ENCODE data around the gene RFX1. TPM values are rescaled to one million over a fixed set of nuclear protein-coding genes. Genes with fewer than 3 reads are reported as not detected.
A peak's percentile ranks its signal among the peaks of the same experiment; 100 is the strongest.

Gene RFX1
- total and polyA plus RNA-seq, 2 donors (not counting 1 experiment from before 2014, with no cell fraction given) = 9.2 to 33.3 TPM

DNA sequence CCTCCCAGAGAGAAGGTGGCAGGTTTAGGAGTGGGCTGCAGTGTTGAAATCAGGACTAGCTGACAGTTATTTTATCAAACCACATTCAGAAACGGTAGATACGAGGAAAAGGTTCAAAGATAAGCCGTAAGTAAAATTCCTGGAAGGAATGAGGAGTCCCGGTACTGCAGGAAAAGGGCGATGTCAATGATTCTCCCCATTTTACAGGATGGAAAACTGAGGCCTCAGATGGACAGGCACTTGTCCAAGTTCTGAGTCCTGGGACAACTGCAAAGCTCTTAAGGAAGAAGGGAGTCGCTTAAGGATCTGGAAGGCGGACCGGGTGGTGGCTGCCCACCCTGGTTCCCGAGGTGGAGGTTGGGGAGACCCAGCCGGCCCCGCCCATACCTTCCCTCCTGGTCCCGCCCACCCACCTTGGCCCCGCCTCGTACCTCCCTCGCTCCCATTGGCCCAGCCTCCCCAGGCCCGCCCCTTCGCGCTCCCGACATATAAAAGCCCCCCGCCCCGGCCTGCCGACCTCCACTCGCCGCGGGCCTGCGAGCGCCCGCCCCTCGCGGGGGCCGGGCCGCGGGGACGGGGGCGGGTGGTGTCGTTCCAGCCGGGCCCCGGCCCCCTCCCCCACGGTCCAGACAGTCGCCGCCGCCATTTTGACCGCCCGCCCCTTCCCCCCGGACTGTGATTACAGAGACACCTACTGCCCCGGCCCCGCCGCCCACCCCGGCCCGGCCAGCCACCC is 603 bp downstream of the RFX1 start:
- intact Hi-C loops (cut with micrococcal nuclease) = loop anchor here (1.0 to 5.0 kb wide), 11 partner anchors 10 to 903 kb away; partner anchors contain the start of genes ADGRE5, DCAF15, LYL1 and ZSWIM4
- Histone ChIP-seq H3K4me1 (ENCODE audit: control insufficient read depth in 2 of 2, insufficient read depth in 2 of 2, low read length in 2 of 2) (peaks cover 50 to 56% of the 10 kb centered on the region in 2 donors), H3K4me3 (ENCODE audit: control extremely low read depth in 1 of 5, extremely low read depth in 1 of 5, insufficient read depth in 1 of 5, low read depth in 2 of 5, low read length in 4 of 5) (peak overlapping the region in 4 of 5 experiments; percentile 74 to 96 (median 84)), H3K4me2 (replicated peaks; ENCODE audit: low read depth, low read length, poor library complexity, severe bottlenecking) (peak overlapping the region; percentile 87), H3K36me3 (replicated peaks in 1 of 2; ENCODE audit: control extremely low read depth in 1 of 2, control insufficient read depth in 1 of 2, extremely low read depth in 1 of 2, insufficient read depth in 2 of 2, low read length in 1 of 2) (no peaks in the 10 kb centered on the region), H2AFZ (ENCODE audit: insufficient read depth, low read depth, low read length, poor library complexity, severe bottlenecking) (no peak overlapping the region), H3K9me3 (ENCODE audit: control extremely low read depth in 1 of 3, control insufficient read depth in 2 of 3, insufficient read depth in 1 of 3, low read length in 2 of 3) (no peaks in the 10 kb centered on the region), H3K27ac (ENCODE audit: low read length in 2 of 2) (peak overlapping the region; percentile 99 to 100), H3K9ac (ENCODE audit: low read length) (peak overlapping the region; percentile 100), H4K20me1 (ENCODE audit: control insufficient read depth, insufficient read depth, low read length, poor library complexity, severe bottlenecking) (no peaks in the 10 kb centered on the region), H3K79me2 (ENCODE audit: control insufficient read depth, insufficient read depth, low read length) (peaks cover 18% of the 10 kb centered on the region), H3K27me3 (replicated peaks in 1 of 4; ENCODE audit: control extremely low read depth in 1 of 4, control insufficient read depth in 3 of 4, insufficient read depth in 4 of 4, low read length in 3 of 4) (no peaks in the 10 kb centered on the region)
- Mint-ChIP-seq H3K4me1 (peaks cover 54% of the 10 kb centered on the region), H3K4me3 (peak overlapping the region; percentile 90), H3K27me3 (no peaks in the 10 kb centered on the region), H3K9me3 (ENCODE audit: insufficient read depth) (no peaks in the 10 kb centered on the region), H3K27ac (peak overlapping the region; percentile 97)
- POLR2A ChIA-PET = interaction anchor here (0.5 to 5.0 kb wide), 18 partner anchors 10 to 1942 kb away, joined by 3 to 42 read pairs (median 6); partner anchors contain the start of genes ASF1B, DCAF15, IL27RA and RLN3
- TF ChIP-seq, protein P1, sequence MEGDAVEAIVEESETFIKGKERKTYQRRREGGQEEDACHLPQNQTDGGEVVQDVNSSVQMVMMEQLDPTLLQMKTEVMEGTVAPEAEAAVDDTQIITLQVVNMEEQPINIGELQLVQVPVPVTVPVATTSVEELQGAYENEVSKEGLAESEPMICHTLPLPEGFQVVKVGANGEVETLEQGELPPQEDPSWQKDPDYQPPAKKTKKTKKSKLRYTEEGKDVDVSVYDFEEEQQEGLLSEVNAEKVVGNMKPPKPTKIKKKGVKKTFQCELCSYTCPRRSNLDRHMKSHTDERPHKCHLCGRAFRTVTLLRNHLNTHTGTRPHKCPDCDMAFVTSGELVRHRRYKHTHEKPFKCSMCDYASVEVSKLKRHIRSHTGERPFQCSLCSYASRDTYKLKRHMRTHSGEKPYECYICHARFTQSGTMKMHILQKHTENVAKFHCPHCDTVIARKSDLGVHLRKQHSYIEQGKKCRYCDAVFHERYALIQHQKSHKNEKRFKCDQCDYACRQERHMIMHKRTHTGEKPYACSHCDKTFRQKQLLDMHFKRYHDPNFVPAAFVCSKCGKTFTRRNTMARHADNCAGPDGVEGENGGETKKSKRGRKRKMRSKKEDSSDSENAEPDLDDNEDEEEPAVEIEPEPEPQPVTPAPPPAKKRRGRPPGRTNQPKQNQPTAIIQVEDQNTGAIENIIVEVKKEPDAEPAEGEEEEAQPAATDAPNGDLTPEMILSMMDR (IDR thresholded peaks at IDR 0.05) = no peak
- TF ChIP-seq EZH2 (IDR thresholded peaks at IDR 0.05; ENCODE audit: borderline replicate concordance, insufficient read depth, low read depth, low read length, poor library complexity, severe bottlenecking) = no peak
- WGBS (ENCODE audit: insufficient coverage) = 3% methylated on average over 45 of the region's 50 CpGs
- DNase-seq (peak; percentile 95), ATAC-seq (ENCODE audit: low read depth) (peak; percentile 60)
- CTCF ChIA-PET = interaction anchor here (0.6 to 2.2 kb wide), 12 partner anchors 18 to 853 kb away, joined by 3 to 12 read pairs (median 4); partner anchors contain the start of genes DCAF15 and IL27RA

All from B cell (primary cell).